GM12878 (cell line): Measurements from ENCODE around the gene KLF9. TPM values are rescaled to one million over a fixed set of nuclear protein-coding genes. Genes with fewer than 3 reads are reported as not detected.

Experiments
- ATAC-seq: fragments of 200-7000 bp; cut with Tn5 transposase; 3 replicates; pipeline ENCODE4 v1.9.1; 2020; ENCODE audit warnings: mild to moderate bottlenecking, moderate library complexity
- BruUV-seq: library from RNA; stranded (reverse); fragments of 400-500 nt; replicated peaks from 2 replicates; lab custom pipeline; 2021; lab: Mats Ljungman, UMichigan
- CTCF ChIA-PET: fragments of 300-600 bp; sonication (Branson Sonifier 250); formaldehyde crosslinking; extraction: SDS; loops from one replicate; lab custom pipeline; 2021; ENCODE audit warnings: inconsistent platforms; lab: Yijun Ruan, JAX
- POLR2A ChIA-PET: fragments of 350-600 bp; formaldehyde crosslinking; extraction: SDS; loops from one replicate; lab custom pipeline; 2021; ENCODE audit warnings: inconsistent platforms; lab: Charles Lee
- RAD21 ChIA-PET: fragments of 300-600 bp; sonication (Branson Sonifier 250); formaldehyde crosslinking; loops from one replicate; lab custom pipeline; 2023; ENCODE audit warnings: antibody characterized with exemption; ENCODE audit not compliant: unreplicated experiment; lab: Charles Lee
- SMC1A ChIA-PET: fragments of 300-600 bp; sonication (Branson Sonifier 250); formaldehyde crosslinking; loops from one replicate; lab custom pipeline; 2023; ENCODE audit not compliant: unreplicated experiment, uncharacterized antibody; lab: Charles Lee
- DNase-seq: peaks from one replicate; pipeline ENCODE4 v3.0.0-alpha.2; 2011; ENCODE audit warnings: low read depth, low spot score
- FAIRE-seq: peaks from 3 replicates; lab custom pipeline; 2011; peaks lifted over from hg19 to GRCh38; lab: Jason Lieb, UNC
- H2AFZ ChIP-seq: 2 replicates; pipeline ENCODE4 v1.6.0; 2011; ENCODE audit warnings: low read depth, low read length, control low read depth; ENCODE audit not compliant: control insufficient read depth
- H3K27ac ChIP-seq: 2 replicates; pipeline ENCODE4 v1.5.1; 2011; ENCODE audit warnings: control low read depth; ENCODE audit not compliant: control insufficient read depth, insufficient read depth
- H3K27me3 ChIP-seq, 2 experiments: replicated peaks in 1 of 2; 2 replicates each; pipeline versions ENCODE4 v1.6.0 to v1.6.1; 2011; ENCODE audit warnings: low read length in 1 of 2; ENCODE audit not compliant: control insufficient read depth in 2 of 2, insufficient read depth in 2 of 2
- H3K36me3 ChIP-seq, 2 experiments: 2 replicates each; pipeline ENCODE4 v1.5.1; 2011; ENCODE audit warnings: low read length in 1 of 2; ENCODE audit not compliant: control insufficient read depth in 2 of 2, insufficient read depth in 2 of 2
- H3K4me1 ChIP-seq: 2 replicates; pipeline ENCODE4 v1.6.1; 2011; ENCODE audit warnings: mild to moderate bottlenecking, low read length, moderate library complexity, mixed read lengths; ENCODE audit not compliant: control insufficient read depth, insufficient read depth
- H3K4me2 ChIP-seq: 2 replicates; pipeline ENCODE4 v1.6.0; 2011; ENCODE audit warnings: control low read depth; ENCODE audit not compliant: control insufficient read depth, insufficient read depth
- H3K4me3 ChIP-seq: fragments of 200-600 bp; sonication (generic); 2 replicates; pipeline ENCODE4 v1.5.1; 2016
- H3K79me2 ChIP-seq: 2 replicates; pipeline ENCODE4 v1.6.0; 2011; ENCODE audit warnings: low read length; ENCODE audit not compliant: control insufficient read depth, insufficient read depth
- H3K9ac ChIP-seq: 2 replicates; pipeline ENCODE4 v1.8.0; 2011; ENCODE audit warnings: low read length, control low read depth, mixed read lengths; ENCODE audit not compliant: control insufficient read depth, insufficient read depth
- H3K9me3 ChIP-seq: replicated peaks from 3 replicates; pipeline ENCODE4 v1.5.1; 2011; ENCODE audit warnings: mild to moderate bottlenecking, low read length; ENCODE audit not compliant: control insufficient read depth, insufficient read depth
- H4K20me1 ChIP-seq: 2 replicates; pipeline ENCODE4 v1.6.0; 2011; ENCODE audit not compliant: control insufficient read depth, insufficient read depth
- NR2C1 ChIP-seq: fragments of 450-650 bp; IDR thresholded peaks from 2 replicates; pipeline ENCODE4 v1.6.1; 2017; ENCODE audit warnings: antibody characterized with exemption, mild to moderate bottlenecking, moderate library complexity
- NRF1 ChIP-seq: conservative IDR thresholded peaks from 2 replicates; pipeline ENCODE4 v1.6.1; 2011; ENCODE audit warnings: mild to moderate bottlenecking, low read depth, low read length, improper control_type of control experiment
- RAD21 ChIP-seq: IDR thresholded peaks from 2 replicates; pipeline ENCODE4 v1.6.1; 2011; ENCODE audit warnings: mild to moderate bottlenecking, low read depth, low read length, moderate library complexity; ENCODE audit not compliant: insufficient read depth
- RELA ChIP-seq: fragments of 450-650 bp; IDR thresholded peaks from 2 replicates; pipeline ENCODE4 v1.8.0; 2014; ENCODE audit warnings: borderline replicate concordance; ENCODE audit not compliant: partially characterized antibody
- SMC3 ChIP-seq: IDR thresholded peaks from 2 replicates; pipeline ENCODE4 v1.6.1; 2011; ENCODE audit warnings: low read length, improper control_type of control experiment, borderline replicate concordance
- STAT1 ChIP-seq: fragments of 450-650 bp; conservative IDR thresholded peaks from 2 replicates; pipeline ENCODE4 v1.6.1; 2014; ENCODE audit warnings: antibody characterized with exemption, mild to moderate bottlenecking
- ZNF274 ChIP-seq: IDR thresholded peaks from one replicate; pipeline ENCODE4 v1.8.0; 2011; ENCODE audit not compliant: insufficient read length, insufficient read depth
- in situ Hi-C: fragments of 300-500 bp; cut with MboI; formaldehyde crosslinking; loops from 9 replicates; pipeline ENCODE4 v1.14.3; 2018; ENCODE audit warnings: mixed read lengths
- intact Hi-C: fragments of 100-400 bp; cut with micrococcal nuclease; formaldehyde crosslinking; loops from one replicate; pipeline ENCODE4 v1.14.2; 2022; ENCODE audit not compliant: unreplicated experiment
- polyA plus RNA-seq, 11 experiments: library from polyadenylated mRNA; depleted of rRNA in 4 of 11; unstranded in 6 of 11; stranded (reverse) in 5 of 11; fragments of >200 nt; fragmentation: Nextera tagmentation in 4 of 11; fragmentation: Illumina TruSeq in 1 of 11; extraction: Ambion mirVana in 4 of 11; extraction: Trizol in 1 of 11; gene quantifications; 1 replicate in 1 of 11; 2 replicates in 10 of 11; pipeline versions ENCODE4 v1.2.1 to v1.2.3, GENCODE V29; 2011 to 2016; ENCODE audit warnings: inconsistent platforms in 2 of 11, missing spikeins in 2 of 11, low read depth in 1 of 11
- total RNA-seq, 4 experiments: library from RNA; depleted of rRNA in 3 of 4; stranded (reverse); fragments of >200 nt in 3 of 4; fragmentation: Illumina TruSeq in 1 of 4; extraction: Trizol in 1 of 4; gene quantifications; 2 replicates each; pipeline versions ENCODE4 v1.2.1 to v1.2.3, GENCODE V29; 2013 to 2021
- TF ChIP-seq, protein P1 (sequence below): fragments of 450-650 bp; IDR thresholded peaks from 2 replicates; pipeline ENCODE4 v1.6.1; 2017; ENCODE audit warnings: antibody characterized with exemption, mild to moderate bottlenecking, moderate library complexity
- TF ChIP-seq, protein P2 (sequence below): IDR thresholded peaks from 2 replicates; pipeline ENCODE4 v1.6.1; 2012; ENCODE audit warnings: mild to moderate bottlenecking, low read depth, low read length
- TF ChIP-seq, protein P3 (sequence below), 3 experiments: IDR thresholded peaks in 2 of 3; conservative IDR thresholded peaks in 1 of 3; 2 replicates each; pipeline ENCODE4 v1.5.1; 2011; ENCODE audit warnings: low read depth in 3 of 3, low read length in 3 of 3, mild to moderate bottlenecking in 3 of 3, control low read depth in 2 of 3, moderate library complexity in 2 of 3, inconsistent platforms in 1 of 3, mixed read lengths in 1 of 3; ENCODE audit not compliant: control insufficient read depth in 2 of 3, insufficient read depth in 1 of 3; ENCODE audit errors: extremely low read depth in 1 of 3

Gene KLF9
- total and polyA plus RNA-seq, 10 of the 15 experiments (the other 5 are each of a cell fraction or from before 2014, with no cell fraction given) = 0.09 to 0.96 (median 0.83) TPM

DNA sequence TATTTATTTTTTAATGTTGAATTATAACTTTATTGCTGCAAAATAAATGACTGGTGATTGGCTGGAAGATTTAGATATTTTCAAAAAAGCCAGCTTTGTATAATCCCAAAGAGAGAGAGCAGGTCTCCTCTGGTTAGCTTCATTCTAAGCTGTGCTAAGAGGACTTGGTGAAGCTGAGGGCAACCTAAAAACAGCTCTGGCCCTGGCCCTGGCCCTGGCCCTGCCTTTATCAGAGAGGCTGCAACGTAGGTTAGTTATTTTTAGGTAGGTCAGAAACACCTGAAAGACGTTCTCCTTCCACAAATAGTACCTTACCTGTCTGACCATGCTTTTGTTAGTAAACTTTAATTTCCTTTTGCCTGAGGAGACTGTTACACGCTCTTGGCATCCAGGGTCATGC is 58.7 kb downstream of the KLF9 start (continued):
- TF ChIP-seq, protein P1, sequence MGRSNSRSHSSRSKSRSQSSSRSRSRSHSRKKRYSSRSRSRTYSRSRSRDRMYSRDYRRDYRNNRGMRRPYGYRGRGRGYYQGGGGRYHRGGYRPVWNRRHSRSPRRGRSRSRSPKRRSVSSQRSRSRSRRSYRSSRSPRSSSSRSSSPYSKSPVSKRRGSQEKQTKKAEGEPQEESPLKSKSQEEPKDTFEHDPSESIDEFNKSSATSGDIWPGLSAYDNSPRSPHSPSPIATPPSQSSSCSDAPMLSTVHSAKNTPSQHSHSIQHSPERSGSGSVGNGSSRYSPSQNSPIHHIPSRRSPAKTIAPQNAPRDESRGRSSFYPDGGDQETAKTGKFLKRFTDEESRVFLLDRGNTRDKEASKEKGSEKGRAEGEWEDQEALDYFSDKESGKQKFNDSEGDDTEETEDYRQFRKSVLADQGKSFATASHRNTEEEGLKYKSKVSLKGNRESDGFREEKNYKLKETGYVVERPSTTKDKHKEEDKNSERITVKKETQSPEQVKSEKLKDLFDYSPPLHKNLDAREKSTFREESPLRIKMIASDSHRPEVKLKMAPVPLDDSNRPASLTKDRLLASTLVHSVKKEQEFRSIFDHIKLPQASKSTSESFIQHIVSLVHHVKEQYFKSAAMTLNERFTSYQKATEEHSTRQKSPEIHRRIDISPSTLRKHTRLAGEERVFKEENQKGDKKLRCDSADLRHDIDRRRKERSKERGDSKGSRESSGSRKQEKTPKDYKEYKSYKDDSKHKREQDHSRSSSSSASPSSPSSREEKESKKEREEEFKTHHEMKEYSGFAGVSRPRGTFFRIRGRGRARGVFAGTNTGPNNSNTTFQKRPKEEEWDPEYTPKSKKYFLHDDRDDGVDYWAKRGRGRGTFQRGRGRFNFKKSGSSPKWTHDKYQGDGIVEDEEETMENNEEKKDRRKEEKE = no peak
- no peak for TF ChIP-seq NR2C1
- TF ChIP-seq, all 136 proteins: peak for 0

GRCh38 chr9:70352802-70353201 is 61.7 kb downstream of the KLF9 start:
- BruUV-seq = no TSS peak
- POLR2A ChIA-PET = no interaction called here
- TF ChIP-seq RELA (no peak), RAD21 (peak; percentile 59), ZNF274 (no peak), SMC3 (peak; percentile 32; the same call in 1 of the 2 replicates), NRF1 (no peak), STAT1 (no peak)
- TF ChIP-seq, protein P2, sequence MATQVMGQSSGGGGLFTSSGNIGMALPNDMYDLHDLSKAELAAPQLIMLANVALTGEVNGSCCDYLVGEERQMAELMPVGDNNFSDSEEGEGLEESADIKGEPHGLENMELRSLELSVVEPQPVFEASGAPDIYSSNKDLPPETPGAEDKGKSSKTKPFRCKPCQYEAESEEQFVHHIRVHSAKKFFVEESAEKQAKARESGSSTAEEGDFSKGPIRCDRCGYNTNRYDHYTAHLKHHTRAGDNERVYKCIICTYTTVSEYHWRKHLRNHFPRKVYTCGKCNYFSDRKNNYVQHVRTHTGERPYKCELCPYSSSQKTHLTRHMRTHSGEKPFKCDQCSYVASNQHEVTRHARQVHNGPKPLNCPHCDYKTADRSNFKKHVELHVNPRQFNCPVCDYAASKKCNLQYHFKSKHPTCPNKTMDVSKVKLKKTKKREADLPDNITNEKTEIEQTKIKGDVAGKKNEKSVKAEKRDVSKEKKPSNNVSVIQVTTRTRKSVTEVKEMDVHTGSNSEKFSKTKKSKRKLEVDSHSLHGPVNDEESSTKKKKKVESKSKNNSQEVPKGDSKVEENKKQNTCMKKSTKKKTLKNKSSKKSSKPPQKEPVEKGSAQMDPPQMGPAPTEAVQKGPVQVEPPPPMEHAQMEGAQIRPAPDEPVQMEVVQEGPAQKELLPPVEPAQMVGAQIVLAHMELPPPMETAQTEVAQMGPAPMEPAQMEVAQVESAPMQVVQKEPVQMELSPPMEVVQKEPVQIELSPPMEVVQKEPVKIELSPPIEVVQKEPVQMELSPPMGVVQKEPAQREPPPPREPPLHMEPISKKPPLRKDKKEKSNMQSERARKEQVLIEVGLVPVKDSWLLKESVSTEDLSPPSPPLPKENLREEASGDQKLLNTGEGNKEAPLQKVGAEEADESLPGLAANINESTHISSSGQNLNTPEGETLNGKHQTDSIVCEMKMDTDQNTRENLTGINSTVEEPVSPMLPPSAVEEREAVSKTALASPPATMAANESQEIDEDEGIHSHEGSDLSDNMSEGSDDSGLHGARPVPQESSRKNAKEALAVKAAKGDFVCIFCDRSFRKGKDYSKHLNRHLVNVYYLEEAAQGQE = no peak
- TF ChIP-seq, protein P3, sequence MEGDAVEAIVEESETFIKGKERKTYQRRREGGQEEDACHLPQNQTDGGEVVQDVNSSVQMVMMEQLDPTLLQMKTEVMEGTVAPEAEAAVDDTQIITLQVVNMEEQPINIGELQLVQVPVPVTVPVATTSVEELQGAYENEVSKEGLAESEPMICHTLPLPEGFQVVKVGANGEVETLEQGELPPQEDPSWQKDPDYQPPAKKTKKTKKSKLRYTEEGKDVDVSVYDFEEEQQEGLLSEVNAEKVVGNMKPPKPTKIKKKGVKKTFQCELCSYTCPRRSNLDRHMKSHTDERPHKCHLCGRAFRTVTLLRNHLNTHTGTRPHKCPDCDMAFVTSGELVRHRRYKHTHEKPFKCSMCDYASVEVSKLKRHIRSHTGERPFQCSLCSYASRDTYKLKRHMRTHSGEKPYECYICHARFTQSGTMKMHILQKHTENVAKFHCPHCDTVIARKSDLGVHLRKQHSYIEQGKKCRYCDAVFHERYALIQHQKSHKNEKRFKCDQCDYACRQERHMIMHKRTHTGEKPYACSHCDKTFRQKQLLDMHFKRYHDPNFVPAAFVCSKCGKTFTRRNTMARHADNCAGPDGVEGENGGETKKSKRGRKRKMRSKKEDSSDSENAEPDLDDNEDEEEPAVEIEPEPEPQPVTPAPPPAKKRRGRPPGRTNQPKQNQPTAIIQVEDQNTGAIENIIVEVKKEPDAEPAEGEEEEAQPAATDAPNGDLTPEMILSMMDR (IDR thresholded peaks at IDR 0.05 in 2 of 3, conservative IDR thresholded peaks at IDR 0.05 in 1 of 3; ENCODE audit: control insufficient read depth in 2 of 3, extremely low read depth in 1 of 3, insufficient read depth in 1 of 3, low read depth in 3 of 3, low read length in 3 of 3) = peak; percentile 43 to 47 (median 45); a peak in 5 of 6 replicates

More at GRCh38 chr9:70352802-70353201, 61.7 kb downstream of the KLF9 start:
- no peak for ATAC-seq
- Histone ChIP-seq H3K27ac (no peak overlapping the region), H2AFZ (no peak overlapping the region), H3K4me3 (no peak overlapping the region), H3K4me1 (no peaks in the 10 kb centered on the region), H3K9ac (no peak overlapping the region), H3K27me3 (no peaks in the 10 kb centered on the region), H3K4me2 (no peak overlapping the region), H3K36me3 (peaks cover 0 to 14% of the 10 kb centered on the region in 2 experiments; a peak in 1 of 4 replicates), H3K9me3 (no peaks in the 10 kb centered on the region), H4K20me1 (no peaks in the 10 kb centered on the region), H3K79me2 (no peaks in the 10 kb centered on the region)
- intact Hi-C loops (no loop called here), in situ Hi-C loops (loop anchor here (5.0 kb wide), 1 partner anchor 44 kb away; no protein-coding TSS in a partner anchor)
- CTCF ChIA-PET = interaction anchor here (1.1 to 1.9 kb wide), 5 partner anchors 12 to 250 kb away, joined by 4 to 10 read pairs (median 5); no protein-coding TSS in a partner anchor
- RAD21 ChIA-PET = interaction anchor here (1.5 to 2.4 kb wide), 2 partner anchors 13 to 250 kb away, joined by 6 to 8 read pairs; no protein-coding TSS in a partner anchor
- no peak for DNase-seq
- SMC1A ChIA-PET = interaction anchor here (0.6 to 1.3 kb wide), 3 partner anchors 36 to 250 kb away, joined by 3 to 11 read pairs (median 3); no protein-coding TSS in a partner anchor
- no peak for FAIRE-seq
